CD14-positive monocyte (primary cell): ENCODE measurements around the gene FAM107B. TPM values are rescaled to one million over a fixed set of nuclear protein-coding genes. Genes with fewer than 3 reads are reported as not detected.
"Not testable (repeated sequence)": the region's sequence is repeated elsewhere in the genome, so short reads cannot be mapped to it uniquely, and the experiment has no call there.

Experiments
- DNase-seq, 3 donors: peaks; one replicate each; pipeline ENCODE4 v3.0.0-alpha.2; 2011 to 2022
- H2AFZ ChIP-seq: 2 replicates; pipeline ENCODE4 v1.6.0; 2012; ENCODE audit warnings: mild to moderate bottlenecking, low read depth, low read length, inconsistent platforms; ENCODE audit not compliant: insufficient read depth, poor library complexity, severe bottlenecking
- H3K27ac ChIP-seq, 2 donors: 1 replicate in 1 of 2; 2 replicates in 1 of 2; pipeline ENCODE4 v1.5.1; 2012 to 2013; ENCODE audit warnings: low read length in 2 of 2, control low read depth in 1 of 2, inconsistent platforms in 1 of 2, low read depth in 1 of 2, mild to moderate bottlenecking in 1 of 2
- H3K27me3 ChIP-seq, 2 donors: one replicate each; pipeline versions ENCODE4 v1.6.0 to v1.6.1; 2011 to 2013; ENCODE audit warnings: low read length in 2 of 2; ENCODE audit not compliant: control insufficient read depth in 2 of 2, insufficient read depth in 2 of 2
- H3K36me3 ChIP-seq, 2 donors: replicated peaks in 1 of 2; 1 replicate in 1 of 2; 2 replicates in 1 of 2; pipeline versions ENCODE4 v1.5.1 to v1.6.1; 2012 to 2013; ENCODE audit warnings: low read length in 2 of 2, control low read depth in 1 of 2, inconsistent platforms in 1 of 2, mild to moderate bottlenecking in 1 of 2; ENCODE audit not compliant: insufficient read depth in 2 of 2, control insufficient read depth in 1 of 2
- H3K4me1 ChIP-seq, 2 donors: 1 replicate in 1 of 2; 2 replicates in 1 of 2; pipeline versions ENCODE4 v1.5.1 to v1.6.1; 2012 to 2013; ENCODE audit warnings: low read length in 2 of 2, control low read depth in 1 of 2, inconsistent platforms in 1 of 2, mild to moderate bottlenecking in 1 of 2, moderate library complexity in 1 of 2; ENCODE audit not compliant: insufficient read depth in 2 of 2, control insufficient read depth in 1 of 2
- H3K4me2 ChIP-seq: replicated peaks from 2 replicates; pipeline ENCODE3; 2012; ENCODE audit warnings: low read length, moderate library complexity, mild to moderate bottlenecking; ENCODE audit not compliant: poor library complexity, severe bottlenecking; ENCODE audit errors: extremely low read depth
- H3K4me3 ChIP-seq, 3 experiments: fragments of 200-600 bp in 1 of 3; sonication (generic) in 1 of 3; replicated peaks in 1 of 3; 1 replicate in 2 of 3; 2 replicates in 1 of 3; pipeline ENCODE4 v1.5.1; 2011 to 2013; ENCODE audit warnings: low read length in 3 of 3, mild to moderate bottlenecking in 3 of 3, control low read depth in 2 of 3, low read depth in 2 of 3, inconsistent platforms in 1 of 3, moderate library complexity in 1 of 3
- H3K79me2 ChIP-seq: 2 replicates; pipeline ENCODE4 v1.6.0; 2012; ENCODE audit warnings: mild to moderate bottlenecking, control low read depth, inconsistent platforms, low read length, moderate library complexity; ENCODE audit not compliant: insufficient read depth
- H3K9ac ChIP-seq: 2 replicates; pipeline ENCODE4 v1.6.0; 2017; ENCODE audit warnings: low read length, mild to moderate bottlenecking; ENCODE audit not compliant: insufficient read depth, poor library complexity, severe bottlenecking
- H3K9me3 ChIP-seq, 2 donors: replicated peaks in 1 of 2; 1 replicate in 1 of 2; 2 replicates in 1 of 2; pipeline versions ENCODE4 v1.5.1 to v1.6.1; 2012 to 2013; ENCODE audit warnings: low read length in 2 of 2, control low read depth in 1 of 2; ENCODE audit not compliant: control insufficient read depth in 1 of 2, insufficient read depth in 1 of 2
- H4K20me1 ChIP-seq: 2 replicates; pipeline ENCODE4 v1.6.0; 2012; ENCODE audit warnings: mild to moderate bottlenecking, low read length, control low read depth, moderate library complexity; ENCODE audit not compliant: insufficient read depth
- H3K27ac Mint-ChIP-seq, 7 donors: one replicate each; pipeline ENCODE4 v1.8.0; 2020; ENCODE audit warnings: mild to moderate bottlenecking in 7 of 7, mixed read lengths in 7 of 7, moderate library complexity in 6 of 7, inconsistent platforms in 2 of 7
- H3K27me3 Mint-ChIP-seq, 3 donors: one replicate each; pipeline ENCODE4 v1.8.0; 2021 to 2022; ENCODE audit warnings: low read depth in 3 of 3, mild to moderate bottlenecking in 3 of 3, mixed read lengths in 3 of 3, moderate library complexity in 3 of 3, inconsistent platforms in 1 of 3
- H3K36me3 Mint-ChIP-seq, 2 donors: one replicate each; pipeline ENCODE4 v1.8.0; 2020; ENCODE audit warnings: mixed read lengths in 2 of 2, inconsistent platforms in 1 of 2, mild to moderate bottlenecking in 1 of 2
- H3K4me1 Mint-ChIP-seq: one replicate; pipeline ENCODE4 v1.8.0; 2020; ENCODE audit warnings: mild to moderate bottlenecking, mixed read lengths
- H3K4me3 Mint-ChIP-seq, 2 donors: one replicate each; pipeline ENCODE4 v1.8.0; 2020; ENCODE audit warnings: mild to moderate bottlenecking in 2 of 2, mixed read lengths in 2 of 2, moderate library complexity in 1 of 2
- H3K9me3 Mint-ChIP-seq, 7 donors: one replicate each; pipeline ENCODE4 v1.8.0; 2020 to 2022; ENCODE audit warnings: mixed read lengths in 7 of 7, mild to moderate bottlenecking in 6 of 7, moderate library complexity in 6 of 7, inconsistent platforms in 2 of 7
- CTCF ChIP-seq: fragments of 200-600 bp; IDR thresholded peaks from one replicate; pipeline ENCODE4 v1.8.0; 2022; ENCODE audit warnings: antibody characterized with exemption, mild to moderate bottlenecking
- WGBS: methylation state at CpG from one replicate; pipeline ENCODE4 v1.1.5; 2013; ENCODE audit warnings: missing lambda C conversion rate; ENCODE audit not compliant: insufficient coverage; 5-methylcytosine and 5-hydroxymethylcytosine counted together
- intact Hi-C, 2 donors: fragments of 100-400 bp; cut with micrococcal nuclease; formaldehyde crosslinking; loops; one replicate each; pipeline versions ENCODE4 v1.15.0 to v1.15.1; 2023
- polyA plus RNA-seq, 3 donors: library from polyadenylated mRNA; depleted of rRNA in 1 of 3; unstranded in 2 of 3; stranded (reverse) in 1 of 3; fragments of 300-500 nt in 2 of 3; fragments of >200 nt in 1 of 3; fragmentation: Illumina TruSeq in 2 of 3; gene quantifications; 1 replicate in 2 of 3; 2 replicates in 1 of 3; pipeline ENCODE4 v1.2.3, GENCODE V29; 2012 to 2021

The FAM107B gene
- polyA plus RNA-seq, 3 donors: 27.2 to 68.5 (median 28.4) TPM

GRCh38 chr10:14712991-14713424 is 61.7 kb downstream of the FAM107B start:
- Mint-ChIP-seq H3K27me3 (peaks cover 0 to 6% (median 0%) of the 10 kb centered on the region in 3 donors), H3K4me1 (no peaks in the 10 kb centered on the region), H3K36me3 (no peaks in the 10 kb centered on the region), H3K4me3 (no peak overlapping the region), H3K9me3 (peaks cover 2 to 13% (median 6%) of the 10 kb centered on the region in 7 donors), H3K27ac (no peak overlapping the region)
- Histone ChIP-seq H3K4me1 (no peaks in the 10 kb centered on the region), H3K36me3 (no peaks in the 10 kb centered on the region), H3K9ac (no peak overlapping the region), H3K4me3 (no peak overlapping the region), H3K27me3 (no peaks in the 10 kb centered on the region), H3K9me3 (peaks cover 0 to 7% of the 10 kb centered on the region in 2 donors), H4K20me1 (no peaks in the 10 kb centered on the region), H3K79me2 (no peaks in the 10 kb centered on the region), H3K4me2 (no peak overlapping the region), H3K27ac (no peak overlapping the region), H2AFZ (no peak overlapping the region)
- no peak for DNase-seq
- TF ChIP-seq CTCF: no peak
- intact Hi-C loops: no loop called here
- WGBS: 100% methylated on average over 1 of the region's 5 CpGs

- peaks cover 9 to 14% of the 10 kb centered on the region in 2 donors for H3K4me1 ChIP-seq
- DNase-seq, H3K27ac ChIP-seq, H3K4me3 Mint-ChIP-seq, H4K20me1 ChIP-seq, H3K9me3 ChIP-seq, intact Hi-C loops, H3K79me2 ChIP-seq, H3K4me3 ChIP-seq, H2AFZ ChIP-seq, H3K9ac ChIP-seq, H3K27me3 Mint-ChIP-seq, H3K36me3 Mint-ChIP-seq, H3K27ac Mint-ChIP-seq, H3K9me3 Mint-ChIP-seq, H3K36me3 ChIP-seq, H3K27me3 ChIP-seq, H3K4me2 ChIP-seq: not testable (repeated sequence)
- H3K4me1 Mint-ChIP-seq: peaks cover 15% of the 10 kb centered on the region
- WGBS: no CpG with 5 or more reads among the region's 3 CpGs
These were observed 65.4 kb downstream of the FAM107B start for GRCh38 chr10:14709344-14709743.
